Body of pancreas (tissue), 4 donors: ENCODE measurements around the gene TSPAN4. TPM values are rescaled to one million over a fixed set of nuclear protein-coding genes. Genes with fewer than 3 reads are reported as not detected.
A peak's percentile ranks its signal among the peaks of the same experiment; 100 is the strongest.

Source experiments
- ATAC-seq: fragments of 150-250 bp; one replicate; pipeline ENCODE4 v1.9.1; 2016
- DNase-seq, 4 donors: peaks; one replicate each; pipeline ENCODE4 v3.0.0-alpha.2; 2019
- H3K27ac ChIP-seq, 4 donors: fragments of 200-600 bp; sonication (generic); 1 replicate in 3 of 4; 2 replicates in 1 of 4; pipeline versions ENCODE4 v1.5.1 to v1.6.1; 2016 to 2019; ENCODE audit warnings: mild to moderate bottlenecking in 1 of 4, mixed read lengths in 1 of 4, moderate library complexity in 1 of 4
- H3K27me3 ChIP-seq, 2 donors: fragments of 200-600 bp; sonication (generic); one replicate each; pipeline ENCODE4 v1.6.0; 2016; ENCODE audit warnings: mild to moderate bottlenecking in 1 of 2
- H3K36me3 ChIP-seq, 2 donors: fragments of 200-600 bp; sonication (generic); replicated peaks in 1 of 2; 2 replicates each; pipeline ENCODE4 v1.5.1; 2016; ENCODE audit warnings: low read depth in 2 of 2; ENCODE audit not compliant: insufficient read depth in 1 of 2
- H3K4me1 ChIP-seq: fragments of 200-600 bp; sonication (generic); one replicate; pipeline ENCODE4 v1.6.0; 2016
- H3K4me3 ChIP-seq, 2 donors: fragments of 200-600 bp; sonication (generic); 1 replicate in 1 of 2; 2 replicates in 1 of 2; pipeline ENCODE4 v1.5.1; 2016 to 2019
- H3K9me3 ChIP-seq, 3 donors: fragments of 200-600 bp; sonication (generic); 1 replicate in 2 of 3; 2 replicates in 1 of 3; pipeline ENCODE4 v1.5.1; 2016
- POLR2A ChIP-seq, 3 donors: fragments of 450-650 bp; IDR thresholded peaks; one replicate each; pipeline ENCODE4 v1.6.1; 2016; ENCODE audit warnings: antibody characterized with exemption in 3 of 3, mild to moderate bottlenecking in 2 of 3
- WGBS, 2 donors: methylation state at CpG; one replicate each; pipeline ENCODE4 v1.1.5; 2017; 5-methylcytosine and 5-hydroxymethylcytosine counted together
- intact Hi-C: fragments of 100-400 bp; cut with DNase I; formaldehyde crosslinking; loops from one replicate; pipeline ENCODE4 v1.15.1; 2023
- total RNA-seq, 2 donors: library from RNA; depleted of rRNA; stranded (reverse); fragments of >200 nt; gene quantifications; one replicate each; pipeline ENCODE4 v1.1.0, GENCODE V29; 2016
- TF ChIP-seq, protein P1 (sequence below), 7 experiments: fragments of 450-650 bp in 4 of 7; fragments of 200-600 bp in 3 of 7; sonication (generic) in 3 of 7; IDR thresholded peaks; one replicate each; pipeline ENCODE4 v1.5.1; 2016 to 2019; ENCODE audit warnings: antibody characterized with exemption in 7 of 7

The TSPAN4 gene
- total RNA-seq, 2 donors from 2014 or later = 44.9 to 87.7 TPM

DNA sequence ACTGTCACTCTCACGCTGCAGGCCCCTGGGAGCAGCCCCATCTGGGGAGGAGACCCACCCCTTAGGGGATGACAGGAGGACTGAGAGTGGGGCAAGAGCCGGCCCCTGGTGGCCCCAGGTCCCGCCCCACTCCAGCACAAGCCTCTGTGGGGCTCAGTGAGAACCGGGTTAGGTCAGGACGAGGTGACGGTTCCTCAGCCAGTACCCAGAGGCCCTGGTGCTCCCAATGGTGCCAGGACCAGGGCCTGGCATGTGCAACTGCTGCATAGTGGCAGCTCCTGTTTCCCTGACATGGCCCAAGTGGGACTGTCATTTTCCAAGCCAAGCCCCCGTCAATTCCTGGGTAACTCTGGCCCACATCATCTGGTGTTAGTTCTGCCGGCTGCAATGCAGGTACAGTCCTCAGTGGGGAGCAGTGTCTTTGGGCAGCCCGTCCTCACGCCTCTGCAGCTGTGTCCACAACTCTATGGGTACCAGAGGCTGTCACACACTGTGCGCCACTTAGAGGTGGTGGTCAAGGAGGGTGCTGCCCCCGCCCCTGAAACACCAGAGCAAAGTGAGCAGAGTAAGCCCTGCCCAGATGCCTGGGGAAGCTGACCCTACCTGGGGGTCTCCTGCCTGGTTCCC, 52.0 kb downstream of the TSPAN4 start:
- ATAC-seq = no peak
- Histone ChIP-seq H3K36me3 (peaks cover 0 to 10% of the 10 kb centered on the region in 2 donors), H3K27me3 (no peaks in the 10 kb centered on the region), H3K4me3 (no peak overlapping the region), H3K9me3 (no peaks in the 10 kb centered on the region), H3K27ac (no peak overlapping the region), H3K4me1 (no peaks in the 10 kb centered on the region)
- intact Hi-C loops = no loop called here
- no peak for TF ChIP-seq POLR2A (IDR thresholded peaks at IDR 0.05)
- TF ChIP-seq, protein P1, sequence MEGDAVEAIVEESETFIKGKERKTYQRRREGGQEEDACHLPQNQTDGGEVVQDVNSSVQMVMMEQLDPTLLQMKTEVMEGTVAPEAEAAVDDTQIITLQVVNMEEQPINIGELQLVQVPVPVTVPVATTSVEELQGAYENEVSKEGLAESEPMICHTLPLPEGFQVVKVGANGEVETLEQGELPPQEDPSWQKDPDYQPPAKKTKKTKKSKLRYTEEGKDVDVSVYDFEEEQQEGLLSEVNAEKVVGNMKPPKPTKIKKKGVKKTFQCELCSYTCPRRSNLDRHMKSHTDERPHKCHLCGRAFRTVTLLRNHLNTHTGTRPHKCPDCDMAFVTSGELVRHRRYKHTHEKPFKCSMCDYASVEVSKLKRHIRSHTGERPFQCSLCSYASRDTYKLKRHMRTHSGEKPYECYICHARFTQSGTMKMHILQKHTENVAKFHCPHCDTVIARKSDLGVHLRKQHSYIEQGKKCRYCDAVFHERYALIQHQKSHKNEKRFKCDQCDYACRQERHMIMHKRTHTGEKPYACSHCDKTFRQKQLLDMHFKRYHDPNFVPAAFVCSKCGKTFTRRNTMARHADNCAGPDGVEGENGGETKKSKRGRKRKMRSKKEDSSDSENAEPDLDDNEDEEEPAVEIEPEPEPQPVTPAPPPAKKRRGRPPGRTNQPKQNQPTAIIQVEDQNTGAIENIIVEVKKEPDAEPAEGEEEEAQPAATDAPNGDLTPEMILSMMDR (IDR thresholded peaks at IDR 0.05) = no peak
- no peak for DNase-seq
- 90% methylated on average over 12 of the region's 12 CpGs; no CpG with 5 or more reads in 1 of the 2 donors for WGBS, 2 donors

DNA sequence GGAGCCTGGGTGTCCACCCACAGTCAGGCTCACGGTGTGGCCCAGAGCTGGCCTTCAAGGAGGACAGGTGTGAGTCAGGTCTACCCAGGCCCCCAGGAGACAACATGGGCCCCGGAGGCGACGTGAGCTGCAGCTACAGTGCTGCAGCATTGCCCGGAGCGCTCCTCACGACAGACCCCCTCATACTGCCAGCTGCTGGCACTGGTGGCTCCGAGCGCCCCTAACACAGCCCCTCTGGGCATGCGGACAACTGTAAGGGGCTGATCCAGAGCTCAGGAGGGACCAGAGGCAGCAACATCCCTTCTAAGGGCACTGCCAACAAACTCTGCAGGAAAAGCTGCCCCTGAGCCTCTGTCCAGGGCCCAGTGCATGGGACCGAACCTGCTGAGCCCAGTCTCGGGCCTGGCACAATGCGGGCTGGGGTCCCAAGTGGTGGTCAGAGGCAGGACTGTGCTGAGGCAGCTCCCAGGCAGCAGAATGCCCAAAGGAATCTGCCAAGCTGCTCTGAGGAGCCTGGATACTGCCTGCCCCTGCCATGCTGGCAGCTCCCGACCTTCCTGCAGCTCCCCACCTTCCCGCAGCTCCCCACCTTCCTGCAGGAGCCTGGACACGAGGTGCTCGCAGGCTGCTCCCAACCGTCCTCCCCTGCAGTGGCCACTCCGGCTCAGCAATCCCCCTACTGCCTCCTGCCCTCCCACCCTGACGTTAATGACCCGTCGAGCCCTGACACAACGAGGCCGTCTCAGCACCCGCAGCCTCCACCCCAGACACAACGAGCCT, 52.9 kb downstream of the TSPAN4 start:
- no peak for DNase-seq
- ATAC-seq = no peak
- no peak overlapping the region for H3K4me3 ChIP-seq
- H3K27me3 ChIP-seq = no peaks in the 10 kb centered on the region
- H3K27ac ChIP-seq = no peak overlapping the region
- peaks cover 0 to 18% of the 10 kb centered on the region in 2 donors for H3K36me3 ChIP-seq
- 87 to 90% methylated on average over 11 to 26 of the region's 26 CpGs for WGBS, 2 donors
- H3K4me1 ChIP-seq = no peaks in the 10 kb centered on the region
- H3K9me3 ChIP-seq = no peaks in the 10 kb centered on the region
- intact Hi-C loops = no loop called here
- TF ChIP-seq POLR2A (IDR thresholded peaks at IDR 0.05) = no peak
- TF ChIP-seq, protein P1 (IDR thresholded peaks at IDR 0.05) = no peak

DNA sequence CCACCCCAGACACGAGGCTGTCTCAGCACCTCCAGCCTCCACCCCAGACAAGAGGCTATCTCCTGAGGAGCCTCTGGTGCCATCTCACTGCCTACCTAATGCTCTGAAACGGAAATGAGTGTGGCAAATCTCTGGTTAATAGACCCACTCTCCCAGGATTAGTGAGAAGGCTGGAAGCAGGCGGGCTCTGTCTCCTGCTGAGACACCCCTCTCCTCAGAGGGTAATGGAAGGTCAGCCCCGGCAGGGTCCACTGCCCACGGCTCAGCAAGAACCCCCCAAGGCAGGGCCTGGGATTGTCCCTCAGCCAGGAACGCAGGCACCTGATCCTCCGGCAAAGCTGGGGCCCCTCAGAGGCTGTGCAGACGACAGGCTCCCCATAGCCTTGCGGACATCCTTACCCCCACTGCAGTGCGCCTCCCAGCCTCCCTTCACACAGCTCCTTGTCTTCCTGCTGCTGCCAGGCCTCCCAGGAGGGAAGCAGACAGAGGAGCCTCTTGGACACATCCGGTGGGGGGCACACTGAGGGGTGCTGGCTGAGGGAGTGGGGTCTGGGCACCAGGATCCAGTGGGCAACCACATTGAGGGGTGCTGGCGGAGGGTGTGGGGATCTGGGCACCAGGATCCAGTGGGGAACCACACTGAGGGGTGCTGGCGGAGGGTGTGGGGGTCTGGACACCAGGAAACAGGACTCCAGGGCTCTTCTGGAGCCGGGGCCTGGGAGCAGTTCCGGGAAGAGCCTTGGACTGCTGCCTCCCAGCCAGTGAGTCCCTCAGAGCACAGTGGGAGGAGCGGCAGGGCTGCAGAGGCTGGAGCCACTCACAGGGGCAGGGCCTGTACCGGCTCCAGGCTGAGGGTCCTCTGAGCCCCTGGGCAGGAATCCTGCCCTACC, 54.8 kb downstream of the TSPAN4 start:
- H3K9me3 ChIP-seq = no peaks in the 10 kb centered on the region
- ATAC-seq (peak; percentile 9), DNase-seq (no peak)
- H3K36me3 ChIP-seq = peaks cover 9 to 32% of the 10 kb centered on the region in 2 donors
- H3K4me1 ChIP-seq = no peaks in the 10 kb centered on the region
- no peak overlapping the region for H3K4me3 ChIP-seq
- WGBS, 2 donors = 82 to 83% methylated on average over 9 to 16 of the region's 17 CpGs
- intact Hi-C loops = no loop called here
- no peaks in the 10 kb centered on the region for H3K27me3 ChIP-seq
- no peak overlapping the region for H3K27ac ChIP-seq
- TF ChIP-seq POLR2A (IDR thresholded peaks at IDR 0.05) = no peak
- TF ChIP-seq, protein P1 (IDR thresholded peaks at IDR 0.05) = no peak

DNA sequence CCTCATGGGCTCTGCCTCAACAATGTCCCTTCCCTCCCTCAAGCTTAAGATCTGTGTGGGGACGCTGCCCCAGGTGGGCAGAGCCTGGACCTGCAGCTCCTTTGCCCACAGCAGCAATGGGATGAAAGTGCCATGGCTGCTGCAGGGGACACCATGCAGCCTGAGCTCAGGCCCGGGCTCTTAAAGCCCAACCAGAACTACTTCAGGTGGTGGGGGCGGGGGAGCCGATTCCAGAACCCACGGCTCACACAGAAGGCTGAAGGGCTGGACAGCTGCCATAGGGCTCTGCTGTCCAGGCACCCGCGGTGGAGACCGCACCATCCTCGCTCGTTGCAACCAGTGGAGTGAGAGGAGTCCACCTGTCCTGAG, 55.5 kb downstream of the TSPAN4 start:
- Histone ChIP-seq H3K27me3 (no peaks in the 10 kb centered on the region), H3K36me3 (peaks cover 13 to 37% of the 10 kb centered on the region in 2 donors), H3K9me3 (no peaks in the 10 kb centered on the region), H3K4me3 (no peak overlapping the region), H3K4me1 (no peaks in the 10 kb centered on the region), H3K27ac (no peak overlapping the region)
- ATAC-seq (peak; percentile 28), DNase-seq (no peak)
- 64% methylated on average over 10 of the region's 10 CpGs; no CpG with 5 or more reads in 1 of the 2 donors for WGBS, 2 donors
- TF ChIP-seq, protein P1 (IDR thresholded peaks at IDR 0.05) = peak in 2 of 7 experiments; percentile 8 to 21
- TF ChIP-seq POLR2A (IDR thresholded peaks at IDR 0.05) = no peak
- intact Hi-C loops = no loop called here
